ENCODE results near the gene NAIP.
"Not testable (repeated sequence)": the region's sequence is repeated elsewhere in the genome, so short reads cannot be mapped to it uniquely, and the experiment has no call there.

The NAIP gene

GRCh38 chr5:70964531-70964930, 60.6 kb downstream of the NAIP start:
- not testable (repeated sequence) for H3K27ac Mint-ChIP-seq, H3K4me3 Mint-ChIP-seq, ATAC-seq, DNase-seq, H3K27me3 Mint-ChIP-seq, H3K4me1 Mint-ChIP-seq, H3K9me3 Mint-ChIP-seq

GRCh38 chr5:70953068-70953467, 72.1 kb downstream of the NAIP start:
- H3K9me3 Mint-ChIP-seq, DNase-seq, H3K27me3 Mint-ChIP-seq, H3K4me1 Mint-ChIP-seq, H3K4me3 Mint-ChIP-seq, H3K27ac Mint-ChIP-seq, ATAC-seq: not testable (repeated sequence)

GRCh38 chr5:70932560-70932959, 92.6 kb downstream of the NAIP start:
- not testable (repeated sequence) for H3K4me3 Mint-ChIP-seq, H3K9me3 Mint-ChIP-seq, H3K27me3 Mint-ChIP-seq, H3K4me1 Mint-ChIP-seq, DNase-seq, H3K27ac Mint-ChIP-seq
- peak; percentile 62 for ATAC-seq

GRCh38 chr5:70931709-70932368, 93.3 kb downstream of the NAIP start:
- not testable (repeated sequence) for H3K4me3 Mint-ChIP-seq, DNase-seq, ATAC-seq, H3K27me3 Mint-ChIP-seq, H3K4me1 Mint-ChIP-seq, H3K9me3 Mint-ChIP-seq, H3K27ac Mint-ChIP-seq

DNA sequence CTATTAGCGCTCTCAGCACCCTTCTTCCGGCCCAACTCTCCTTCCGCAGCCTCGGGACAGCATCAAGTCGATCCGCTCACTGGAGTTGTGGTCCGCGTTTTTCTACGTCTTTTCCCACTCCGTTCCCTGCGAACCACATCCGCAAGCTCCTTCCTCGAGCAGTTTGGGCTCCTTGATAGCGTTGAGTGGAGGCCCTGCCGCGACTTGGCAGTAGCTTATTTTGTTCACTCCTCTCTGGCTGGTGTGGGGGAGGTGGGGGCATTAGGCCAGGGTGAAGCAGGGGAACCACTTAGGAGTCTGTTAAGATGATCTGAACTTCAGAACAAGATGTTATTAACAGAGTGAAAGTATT, 100.0 kb downstream of the NAIP start:
- not testable (repeated sequence) for H3K4me3 Mint-ChIP-seq, H3K4me1 Mint-ChIP-seq, H3K9me3 Mint-ChIP-seq, DNase-seq, H3K27me3 Mint-ChIP-seq, H3K27ac Mint-ChIP-seq
- peak; percentile 67 for ATAC-seq

Measured in stimulated activated naive CD8-positive, alpha-beta T cell treated with anti-CD3 and anti-CD28 coated beads, Interleukin-15, amount 100 ng/mL, for 72 hours (primary cell).